HG03064 (cell line): ENCODE measurements around the gene ZSCAN20.

ENCODE experiments used
- ATAC-seq: cut with Tn5 transposase; IDR thresholded peaks from one replicate; pipeline ENCODE4 v1.9.1; 2021; ENCODE audit warnings: low read depth; ENCODE audit not compliant: unreplicated experiment

ZSCAN20 gene

DNA sequence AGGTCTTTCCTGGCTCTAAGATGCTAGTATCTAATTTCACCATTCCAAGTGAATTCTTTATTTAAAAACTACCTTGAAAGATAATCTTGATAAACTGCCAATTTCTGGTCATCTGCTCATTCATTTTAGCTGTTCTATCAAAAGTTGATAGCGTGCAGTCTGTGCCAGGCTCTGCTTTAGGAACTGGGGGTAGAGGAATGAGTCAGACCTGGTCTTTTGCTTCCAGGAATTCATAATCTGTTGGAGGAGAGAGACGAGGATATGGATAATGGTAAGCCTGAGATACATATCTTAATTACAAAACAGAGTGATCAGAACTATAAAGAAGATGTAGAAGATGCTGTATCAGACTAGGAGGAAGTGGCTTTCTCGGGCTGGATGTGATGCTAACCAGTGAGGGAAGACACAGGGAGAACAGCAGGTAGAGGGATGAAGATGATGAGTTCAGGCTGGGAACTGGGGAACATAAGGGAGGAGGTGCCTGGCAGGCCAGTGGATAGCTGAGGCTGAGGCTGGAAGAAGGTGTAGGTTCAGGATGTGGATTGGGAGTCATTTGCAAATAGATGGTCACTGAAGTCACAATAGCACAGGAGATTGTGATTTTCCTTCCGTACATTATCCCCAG, 29.3 kb upstream of the ZSCAN20 start:
- no peak for ATAC-seq

- ATAC-seq: no peak
Measured at GRCh38 chr1:33443705-33444180, 28.7 kb upstream of the ZSCAN20 start.

- no peak for ATAC-seq
Measured at GRCh38 chr1:33445108-33445507, 27.3 kb upstream of the ZSCAN20 start.

- no peak for ATAC-seq
Measured at GRCh38 chr1:33446590-33446989, 25.9 kb upstream of the ZSCAN20 start.

- no peak for ATAC-seq
Measured at GRCh38 chr1:33454646-33455282, 17.7 kb upstream of the ZSCAN20 start.

- ATAC-seq: no peak
Measured at GRCh38 chr1:33455539-33456501, 16.6 kb upstream of the ZSCAN20 start.

- no peak for ATAC-seq
Measured at GRCh38 chr1:33456502-33456886, 16.0 kb upstream of the ZSCAN20 start.

DNA sequence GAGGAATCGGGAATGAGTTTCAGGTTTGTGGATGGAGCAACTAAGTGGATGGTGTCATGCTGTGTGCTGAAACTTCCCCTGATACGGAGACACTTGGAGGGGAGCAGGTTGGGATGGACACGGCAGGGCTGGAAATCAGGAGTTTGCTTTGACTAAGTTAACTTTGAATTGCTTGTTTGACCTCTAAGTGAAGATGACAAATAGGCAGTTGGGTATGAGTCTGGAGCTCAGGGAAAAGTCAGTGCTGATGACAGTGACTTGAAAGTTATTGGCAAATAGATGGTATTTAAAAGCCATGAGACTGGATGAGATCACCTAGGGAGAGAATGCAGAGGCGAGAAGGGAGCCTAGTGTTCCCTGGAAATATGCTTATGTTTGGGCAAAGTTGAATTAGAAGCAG, 12.8 kb upstream of the ZSCAN20 start:
- ATAC-seq: no peak

GRCh38 chr1:33460144-33460543, 12.3 kb upstream of the ZSCAN20 start:
- no peak for ATAC-seq

GRCh38 chr1:33460947-33461629, 11.4 kb upstream of the ZSCAN20 start:
- ATAC-seq: no peak

GRCh38 chr1:33462405-33463164, 9.9 kb upstream of the ZSCAN20 start:
- no peak for ATAC-seq

GRCh38 chr1:33464552-33464951, 7.9 kb upstream of the ZSCAN20 start:
- no peak for ATAC-seq

DNA sequence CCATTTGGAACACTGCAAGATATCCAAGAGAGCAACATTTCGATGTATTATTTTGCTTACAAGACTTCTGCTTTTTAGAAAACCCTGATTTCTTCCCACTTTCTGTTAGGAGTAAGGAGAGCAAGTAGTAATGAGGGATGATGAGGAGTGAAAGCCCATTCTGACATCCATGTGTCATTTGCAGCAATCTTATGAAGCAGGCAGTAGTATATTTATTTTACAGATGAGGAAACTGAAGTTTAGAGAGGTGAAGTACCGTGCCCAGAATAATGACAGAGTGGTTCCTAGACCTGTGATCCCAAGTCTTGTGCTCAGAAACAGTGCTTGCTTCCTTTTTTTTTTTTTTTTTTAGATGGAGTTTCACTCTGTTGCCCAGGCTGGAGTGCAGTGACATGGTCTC, 7.1 kb upstream of the ZSCAN20 start:
- no peak for ATAC-seq

DNA sequence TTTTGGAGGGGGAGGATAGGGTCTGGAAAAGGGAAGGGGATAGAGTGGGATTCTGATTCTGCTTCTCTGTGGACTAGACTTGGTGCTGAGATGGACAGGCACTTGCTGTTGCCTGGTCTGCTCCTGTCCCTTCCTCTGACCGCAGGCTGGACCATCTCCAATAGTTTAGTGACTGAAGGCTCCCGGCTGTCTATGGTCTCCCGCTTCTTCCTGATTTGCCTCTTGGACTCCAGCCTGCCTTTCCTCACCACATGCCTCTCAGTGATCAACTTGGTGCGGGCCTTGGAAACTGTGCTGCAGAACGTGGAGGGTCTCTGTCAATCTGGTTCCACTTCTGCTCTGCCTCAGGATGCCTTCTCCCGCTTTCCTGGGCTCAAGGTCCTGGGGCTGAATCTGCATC, 6.3 kb upstream of the ZSCAN20 start:
- ATAC-seq: no peak

GRCh38 chr1:33468011-33468410, 4.4 kb upstream of the ZSCAN20 start:
- no peak for ATAC-seq

DNA sequence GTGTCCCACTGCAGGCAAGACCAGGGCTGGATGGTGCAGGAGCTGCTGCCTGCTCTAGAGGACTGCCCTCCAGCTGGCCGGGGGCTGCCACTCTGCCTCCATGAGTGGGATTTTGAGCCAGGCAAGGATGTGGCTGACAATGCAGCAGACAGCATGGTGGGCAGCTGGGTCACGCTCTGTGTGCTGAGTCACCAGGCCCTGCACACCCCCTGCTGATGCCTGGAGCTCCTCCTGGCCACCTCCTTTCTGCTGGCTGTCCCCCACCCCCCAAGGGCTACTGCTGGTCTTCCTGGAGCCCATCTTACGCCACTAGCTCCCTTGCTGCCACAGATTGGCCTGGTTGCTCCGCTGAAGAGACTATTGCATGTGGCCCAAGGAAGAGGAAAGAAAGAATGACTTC, 3.9 kb upstream of the ZSCAN20 start:
- no peak for ATAC-seq

DNA sequence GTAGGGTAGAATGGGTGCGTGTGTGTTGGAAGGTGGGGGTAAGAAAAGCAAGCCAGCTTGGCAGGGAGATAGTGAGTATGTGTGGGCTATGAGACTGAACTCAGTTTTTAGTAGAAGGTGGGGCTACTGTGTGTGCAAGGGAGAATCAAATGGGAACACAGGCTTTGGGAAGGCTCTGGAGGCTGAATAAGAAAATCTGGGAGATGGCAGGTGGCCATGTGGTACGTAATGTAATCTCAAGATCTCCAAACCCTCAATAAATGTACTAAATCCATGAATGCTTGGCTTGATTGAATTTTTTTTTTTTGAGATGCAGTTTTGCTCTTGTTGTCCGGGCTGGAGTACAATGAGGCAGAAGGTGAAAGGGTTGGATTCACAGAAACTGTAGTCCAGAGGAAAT, 3.5 kb upstream of the ZSCAN20 start:
- ATAC-seq: no peak

GRCh38 chr1:33469691-33470090, 2.8 kb upstream of the ZSCAN20 start:
- ATAC-seq: no peak

DNA sequence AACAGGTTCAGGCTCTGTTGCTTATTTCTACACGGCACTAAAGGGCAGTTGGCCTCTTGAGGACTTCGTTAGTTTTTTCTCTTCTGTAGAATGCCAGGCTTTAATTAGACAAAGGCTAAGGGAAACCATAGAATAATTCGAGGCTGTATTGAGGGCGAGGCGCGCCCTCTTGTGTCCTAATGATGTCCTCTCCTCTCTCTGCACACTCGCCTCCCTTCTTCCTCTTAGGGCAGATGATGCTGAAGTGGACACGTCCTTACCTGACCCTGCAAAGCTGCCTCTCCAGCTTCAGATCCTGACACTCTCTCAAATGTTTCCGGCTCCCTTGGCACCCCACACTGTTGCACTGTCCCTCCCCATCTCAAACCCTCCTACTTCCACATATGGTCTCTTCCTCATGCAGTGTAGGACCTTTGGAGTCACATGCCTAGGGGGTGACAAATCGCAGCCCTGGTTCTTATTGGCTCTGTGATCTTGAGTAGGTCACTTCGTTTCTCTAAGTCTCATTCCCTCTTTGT, 1.9 kb upstream of the ZSCAN20 start:
- ATAC-seq: no peak

GRCh38 chr1:33471416-33471815, 1.0 kb upstream of the ZSCAN20 start:
- no peak for ATAC-seq
